Neural cell (in vitro differentiated cells): ENCODE data around the gene HNRNPM.

Source experiments
- EP300 ChIP-seq: fragments of 450-650 bp; conservative IDR thresholded peaks from 2 replicates; pipeline ENCODE4 v1.6.1; 2014; ENCODE audit warnings: antibody characterized with exemption, mild to moderate bottlenecking, moderate library complexity; ENCODE audit not compliant: poor library complexity, severe bottlenecking
- EZH2 ChIP-seq: fragments of 200-600, 300-800 bp; shearing (Covaris generic), sonication (generic); IDR thresholded peaks from 2 replicates; pipeline ENCODE4 v1.6.1; 2014; ENCODE audit warnings: antibody characterized with exemption, low read length, borderline replicate concordance, mild to moderate bottlenecking; ENCODE audit not compliant: insufficient read depth, poor library complexity, severe bottlenecking
- MXI1 ChIP-seq: fragments of 450-650 bp; conservative IDR thresholded peaks from 2 replicates; pipeline ENCODE4 v1.6.1; 2014; ENCODE audit warnings: antibody characterized with exemption, mild to moderate bottlenecking; ENCODE audit not compliant: poor library complexity, severe bottlenecking
- POLR2AphosphoS5 ChIP-seq: IDR thresholded peaks from 2 replicates; pipeline ENCODE4 v1.6.1; 2012
- RAD21 ChIP-seq: fragments of 450-650 bp; conservative IDR thresholded peaks from 2 replicates; pipeline ENCODE4 v1.6.1; 2014; ENCODE audit warnings: antibody characterized with exemption, mild to moderate bottlenecking, moderate library complexity
- TAF1 ChIP-seq: IDR thresholded peaks from 2 replicates; pipeline ENCODE4 v1.6.1; 2012; ENCODE audit warnings: low read depth
- TF ChIP-seq, protein P1 (sequence below): fragments of 450-650 bp; IDR thresholded peaks from 2 replicates; pipeline ENCODE4 v1.5.1; 2014; ENCODE audit warnings: antibody characterized with exemption, mild to moderate bottlenecking, moderate library complexity; ENCODE audit not compliant: poor library complexity, severe bottlenecking

DNA sequence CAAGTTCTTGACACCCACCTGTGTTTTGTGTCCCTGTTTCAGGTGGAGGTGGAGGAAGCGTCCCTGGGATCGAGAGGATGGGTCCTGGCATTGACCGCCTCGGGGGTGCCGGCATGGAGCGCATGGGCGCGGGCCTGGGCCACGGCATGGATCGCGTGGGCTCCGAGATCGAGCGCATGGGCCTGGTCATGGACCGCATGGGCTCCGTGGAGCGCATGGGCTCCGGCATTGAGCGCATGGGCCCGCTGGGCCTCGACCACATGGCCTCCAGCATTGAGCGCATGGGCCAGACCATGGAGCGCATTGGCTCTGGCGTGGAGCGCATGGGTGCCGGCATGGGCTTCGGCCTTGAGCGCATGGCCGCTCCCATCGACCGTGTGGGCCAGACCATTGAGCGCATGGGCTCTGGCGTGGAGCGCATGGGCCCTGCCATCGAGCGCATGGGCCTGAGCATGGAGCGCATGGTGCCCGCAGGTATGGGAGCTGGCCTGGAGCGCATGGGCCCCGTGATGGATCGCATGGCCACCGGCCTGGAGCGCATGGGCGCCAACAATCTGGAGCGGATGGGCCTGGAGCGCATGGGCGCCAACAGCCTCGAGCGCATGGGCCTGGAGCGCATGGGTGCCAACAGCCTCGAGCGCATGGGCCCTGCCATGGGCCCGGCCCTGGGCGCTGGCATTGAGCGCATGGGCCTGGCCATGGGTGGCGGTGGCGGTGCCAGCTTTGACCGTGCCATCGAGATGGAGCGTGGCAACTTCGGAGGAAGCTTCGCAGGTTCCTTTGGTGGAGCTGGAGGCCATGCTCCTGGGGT, 41.0 kb downstream of the HNRNPM start:
- TF ChIP-seq TAF1 = no peak
- TF ChIP-seq, protein P1, sequence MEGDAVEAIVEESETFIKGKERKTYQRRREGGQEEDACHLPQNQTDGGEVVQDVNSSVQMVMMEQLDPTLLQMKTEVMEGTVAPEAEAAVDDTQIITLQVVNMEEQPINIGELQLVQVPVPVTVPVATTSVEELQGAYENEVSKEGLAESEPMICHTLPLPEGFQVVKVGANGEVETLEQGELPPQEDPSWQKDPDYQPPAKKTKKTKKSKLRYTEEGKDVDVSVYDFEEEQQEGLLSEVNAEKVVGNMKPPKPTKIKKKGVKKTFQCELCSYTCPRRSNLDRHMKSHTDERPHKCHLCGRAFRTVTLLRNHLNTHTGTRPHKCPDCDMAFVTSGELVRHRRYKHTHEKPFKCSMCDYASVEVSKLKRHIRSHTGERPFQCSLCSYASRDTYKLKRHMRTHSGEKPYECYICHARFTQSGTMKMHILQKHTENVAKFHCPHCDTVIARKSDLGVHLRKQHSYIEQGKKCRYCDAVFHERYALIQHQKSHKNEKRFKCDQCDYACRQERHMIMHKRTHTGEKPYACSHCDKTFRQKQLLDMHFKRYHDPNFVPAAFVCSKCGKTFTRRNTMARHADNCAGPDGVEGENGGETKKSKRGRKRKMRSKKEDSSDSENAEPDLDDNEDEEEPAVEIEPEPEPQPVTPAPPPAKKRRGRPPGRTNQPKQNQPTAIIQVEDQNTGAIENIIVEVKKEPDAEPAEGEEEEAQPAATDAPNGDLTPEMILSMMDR = no peak
- TF ChIP-seq EP300 = no peak
- TF ChIP-seq POLR2AphosphoS5 = no peak
- no peak for TF ChIP-seq EZH2
- no peak for TF ChIP-seq RAD21
- TF ChIP-seq MXI1 = no peak
